ENCODE data around the gene MISP3. TPM values are rescaled to one million over a fixed set of nuclear protein-coding genes. Genes with fewer than 3 reads are reported as not detected.
A peak's percentile ranks its signal among the peaks of the same experiment; 100 is the strongest.

MISP3 gene
- total RNA-seq, 2 experiments from 2014 or later: 0.39 to 0.49 TPM

DNA sequence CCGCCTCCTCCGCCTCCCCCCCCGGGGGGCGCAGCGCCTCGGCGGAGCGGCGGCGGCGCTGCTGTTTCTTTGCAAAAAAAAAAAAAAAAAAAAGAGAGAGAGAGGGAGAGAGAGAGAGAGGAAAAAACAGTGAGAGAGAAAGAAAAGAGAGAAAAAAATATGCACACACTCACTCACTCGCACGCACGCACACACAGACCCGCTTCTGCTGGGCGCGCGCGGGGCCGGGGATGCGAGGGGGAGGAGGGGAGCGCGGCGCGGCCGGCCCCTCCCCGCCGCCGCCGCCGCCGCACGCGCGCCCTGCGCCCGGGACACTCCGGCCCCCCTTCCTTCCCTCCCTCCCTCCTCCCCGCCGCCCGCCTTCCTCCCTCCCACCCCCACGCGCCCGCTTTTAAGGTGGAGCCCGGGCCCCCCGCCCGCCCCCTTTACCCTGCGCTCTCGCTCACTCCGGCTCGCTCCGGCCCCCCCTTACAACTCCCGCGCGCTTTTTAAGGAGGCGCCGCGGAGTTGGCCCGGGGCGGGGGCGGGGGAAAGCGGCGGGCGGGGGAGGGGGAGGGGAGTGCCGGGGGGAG lies 18.0 kb downstream of the MISP3 start, which contains the start of gene SAMD1:
Gene SAMD1 (minus strand): TSS at position 243 of the 572 bp plus-strand sequence.
- peaks cover 4% of the 10 kb centered on the region for H3K9me3 Mint-ChIP-seq
- ChIA-PET CTCF (interaction anchor here (1.0 to 3.9 kb wide), 3 partner anchors 18 to 46 kb away, joined by 5 to 14 read pairs (median 8); partner anchors contain the start of genes ASF1B and MISP3), POLR2A (interaction anchor here (0.9 to 3.6 kb wide), 7 partner anchors 9 to 973 kb away, joined by 3 to 39 read pairs (median 3); partner anchors contain the start of genes ASF1B, NACC1 and PRKACA)
- ATAC-seq (ENCODE audit: poor library complexity): peak; percentile 62
- H3K27me3 Mint-ChIP-seq: no peaks in the 10 kb centered on the region
- Histone ChIP-seq H3K36me3 (ENCODE audit: insufficient read depth, low read length) (peaks cover 12% of the 10 kb centered on the region), H3K4me1 (ENCODE audit: insufficient read depth, low read length) (peaks cover 21% of the 10 kb centered on the region), H3K27ac (ENCODE audit: low read depth in 1 of 2, low read length in 2 of 2) (peak within 1 kb of the TSS; percentile 43 to 84), H3K27me3 (ENCODE audit: control insufficient read depth in 1 of 2, insufficient read depth in 2 of 2, low read length in 2 of 2) (no peaks in the 10 kb centered on the region), H3K9me3 (ENCODE audit: control insufficient read depth in 1 of 2, insufficient read depth in 1 of 2, low read length in 2 of 2) (peaks cover 5 to 7% of the 10 kb centered on the region in 2 experiments), H3K4me3 (ENCODE audit: low read length) (peak within 1 kb of the TSS; percentile 71)
- H3K4me3 Mint-ChIP-seq: peak within 1 kb of the TSS; percentile 100
- intact Hi-C loops (cut with DNase I, micrococcal nuclease): loop anchor here in 1 of 2 experiments (1.0 kb wide), 1 partner anchor 27 kb away; the partner anchor contains the start of gene PRKACA
- H3K27ac Mint-ChIP-seq: peak within 1 kb of the TSS; percentile 87
- TF ChIP-seq, protein P1, sequence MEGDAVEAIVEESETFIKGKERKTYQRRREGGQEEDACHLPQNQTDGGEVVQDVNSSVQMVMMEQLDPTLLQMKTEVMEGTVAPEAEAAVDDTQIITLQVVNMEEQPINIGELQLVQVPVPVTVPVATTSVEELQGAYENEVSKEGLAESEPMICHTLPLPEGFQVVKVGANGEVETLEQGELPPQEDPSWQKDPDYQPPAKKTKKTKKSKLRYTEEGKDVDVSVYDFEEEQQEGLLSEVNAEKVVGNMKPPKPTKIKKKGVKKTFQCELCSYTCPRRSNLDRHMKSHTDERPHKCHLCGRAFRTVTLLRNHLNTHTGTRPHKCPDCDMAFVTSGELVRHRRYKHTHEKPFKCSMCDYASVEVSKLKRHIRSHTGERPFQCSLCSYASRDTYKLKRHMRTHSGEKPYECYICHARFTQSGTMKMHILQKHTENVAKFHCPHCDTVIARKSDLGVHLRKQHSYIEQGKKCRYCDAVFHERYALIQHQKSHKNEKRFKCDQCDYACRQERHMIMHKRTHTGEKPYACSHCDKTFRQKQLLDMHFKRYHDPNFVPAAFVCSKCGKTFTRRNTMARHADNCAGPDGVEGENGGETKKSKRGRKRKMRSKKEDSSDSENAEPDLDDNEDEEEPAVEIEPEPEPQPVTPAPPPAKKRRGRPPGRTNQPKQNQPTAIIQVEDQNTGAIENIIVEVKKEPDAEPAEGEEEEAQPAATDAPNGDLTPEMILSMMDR (IDR thresholded peaks at IDR 0.05): no peak
- peaks cover 33% of the 10 kb centered on the region for H3K36me3 Mint-ChIP-seq (ENCODE audit: low read depth)
- H3K4me1 Mint-ChIP-seq (ENCODE audit: low read depth): peaks cover 27% of the 10 kb centered on the region
- DNase-seq: peak; percentile 75 to 95 (median 87)

DNA sequence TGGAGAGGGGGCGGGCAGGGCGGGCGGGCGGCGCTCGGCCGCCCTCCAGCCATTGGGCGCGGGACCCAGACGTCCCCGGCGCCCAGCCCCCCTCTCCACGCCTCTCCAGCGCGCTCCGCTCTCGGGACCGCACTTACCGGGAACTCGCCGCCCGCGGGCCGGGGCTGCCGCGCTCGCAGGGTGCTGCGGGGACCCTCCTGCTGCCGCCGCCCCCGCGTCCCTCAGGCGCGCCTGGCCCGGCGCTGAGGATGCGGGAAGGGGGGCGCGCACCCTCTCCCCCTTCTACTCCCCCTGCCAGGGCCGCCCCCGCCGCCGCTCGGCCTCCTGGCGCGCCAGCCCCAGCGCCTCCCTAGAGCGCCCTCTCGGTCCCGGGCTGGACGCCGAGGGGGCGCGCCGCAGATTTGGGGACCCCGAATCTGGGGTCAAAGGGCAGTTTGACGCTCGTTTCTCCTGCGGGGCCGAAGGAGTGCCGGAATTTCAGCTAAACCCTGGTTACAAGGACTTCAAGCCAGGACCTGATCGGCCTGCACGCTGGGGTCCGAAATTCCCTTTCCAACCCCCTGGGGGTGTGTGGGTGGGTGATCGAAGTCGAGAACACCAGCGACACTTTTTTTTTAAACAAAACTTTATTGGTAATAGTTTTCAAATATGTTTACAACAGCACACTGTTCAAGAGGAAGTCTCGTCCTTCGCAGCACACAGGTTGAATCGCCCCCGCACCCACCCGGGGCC lies 18.7 kb downstream of the MISP3 start:
- Histone ChIP-seq H3K27ac (ENCODE audit: low read depth in 1 of 2, low read length in 2 of 2) (peak overlapping the region; percentile 43 to 84), H3K36me3 (ENCODE audit: insufficient read depth, low read length) (peaks cover 12% of the 10 kb centered on the region), H3K4me3 (ENCODE audit: low read length) (peak overlapping the region; percentile 71), H3K4me1 (ENCODE audit: insufficient read depth, low read length) (peaks cover 21% of the 10 kb centered on the region), H3K27me3 (ENCODE audit: control insufficient read depth in 1 of 2, insufficient read depth in 2 of 2, low read length in 2 of 2) (no peaks in the 10 kb centered on the region), H3K9me3 (ENCODE audit: control insufficient read depth in 1 of 2, insufficient read depth in 1 of 2, low read length in 2 of 2) (peaks cover 5 to 7% of the 10 kb centered on the region in 2 experiments)
- CTCF ChIA-PET: interaction anchor here (0.6 to 2.2 kb wide), 3 partner anchors 19 to 304 kb away, joined by 3 to 8 read pairs (median 5); partner anchors contain the start of genes ASF1B and MISP3
- POLR2A ChIA-PET: interaction anchor here (0.8 to 3.6 kb wide), 9 partner anchors 9 to 1300 kb away, joined by 3 to 39 read pairs (median 6); partner anchors contain the start of genes ASF1B, IL27RA, JUNB and MISP3
- ATAC-seq (ENCODE audit: poor library complexity): peak; percentile 49
- H3K9me3 Mint-ChIP-seq: peaks cover 4% of the 10 kb centered on the region
- intact Hi-C loops (cut with DNase I, micrococcal nuclease): loop anchor here in 1 of 2 experiments (1.0 kb wide), 1 partner anchor 26 kb away; the partner anchor contains the start of gene PRKACA
- DNase-seq: peak; percentile 37 to 85 (median 58)
- TF ChIP-seq, protein P1 (IDR thresholded peaks at IDR 0.05): peak; percentile 27
- peak overlapping the region; percentile 87 for H3K27ac Mint-ChIP-seq
- H3K4me1 Mint-ChIP-seq (ENCODE audit: low read depth): peaks cover 27% of the 10 kb centered on the region
- H3K27me3 Mint-ChIP-seq: no peaks in the 10 kb centered on the region
- peaks cover 33% of the 10 kb centered on the region for H3K36me3 Mint-ChIP-seq (ENCODE audit: low read depth)
- H3K4me3 Mint-ChIP-seq: peak overlapping the region; percentile 100

DNA sequence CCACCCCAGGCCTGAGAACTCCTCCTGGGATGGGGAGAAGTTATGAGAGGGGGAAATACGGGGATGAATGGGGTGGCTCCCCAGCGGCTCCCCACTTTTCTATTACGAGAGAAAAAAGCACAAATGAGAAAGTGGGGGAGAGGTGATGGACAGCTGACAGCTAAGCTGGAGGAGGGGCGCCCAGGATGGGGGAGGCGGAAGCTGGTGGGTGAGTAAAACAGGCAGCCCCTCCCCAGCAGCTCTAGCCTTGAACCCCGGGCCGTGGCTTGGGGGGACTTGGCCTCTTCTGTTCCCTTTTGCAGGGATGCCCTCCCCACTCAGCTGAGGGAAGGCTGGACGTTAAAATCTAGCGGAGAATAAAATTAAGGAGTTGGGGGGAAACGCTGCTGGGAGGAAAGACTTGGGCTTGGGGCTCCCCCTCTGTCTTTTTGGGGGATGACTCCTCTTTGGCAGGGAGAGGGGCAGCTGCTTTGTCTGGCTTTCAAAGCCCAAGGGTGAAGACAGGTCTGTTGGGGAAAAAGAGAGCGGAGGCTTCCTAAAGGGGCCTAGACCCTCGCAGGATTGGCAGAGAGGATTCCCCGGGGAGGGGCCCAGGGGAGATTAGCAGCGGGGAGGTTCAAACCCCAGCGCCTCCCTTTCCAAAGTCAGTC lies 19.4 kb downstream of the MISP3 start:
- H3K9me3 Mint-ChIP-seq: peaks cover 4% of the 10 kb centered on the region
- peaks cover 27% of the 10 kb centered on the region for H3K4me1 Mint-ChIP-seq (ENCODE audit: low read depth)
- H3K4me3 Mint-ChIP-seq: peak overlapping the region; percentile 100
- peak overlapping the region; percentile 87 for H3K27ac Mint-ChIP-seq
- H3K36me3 Mint-ChIP-seq (ENCODE audit: low read depth): peaks cover 39% of the 10 kb centered on the region
- ChIA-PET POLR2A (interaction anchor here (0.8 to 3.6 kb wide), 9 partner anchors 10 to 1300 kb away, joined by 3 to 39 read pairs (median 6); partner anchors contain the start of genes ASF1B, IL27RA, JUNB and MISP3), CTCF (interaction anchor here (0.6 to 2.2 kb wide), 4 partner anchors 20 to 304 kb away, joined by 3 to 8 read pairs (median 4); partner anchors contain the start of genes ASF1B and MISP3)
- peak in 8 of 14 experiments; percentile 38 to 65 (median 54) for DNase-seq
- intact Hi-C loops (cut with DNase I, micrococcal nuclease): loop anchor here (1.0 to 2.0 kb wide), 3 partner anchors 23 to 43 kb away; partner anchors contain the start of gene PRKACA (in 1 of the 2)
- Histone ChIP-seq H3K27me3 (ENCODE audit: control insufficient read depth in 1 of 2, insufficient read depth in 2 of 2, low read length in 2 of 2) (no peaks in the 10 kb centered on the region), H3K9me3 (ENCODE audit: control insufficient read depth in 1 of 2, insufficient read depth in 1 of 2, low read length in 2 of 2) (peaks cover 5 to 7% of the 10 kb centered on the region in 2 experiments), H3K4me3 (ENCODE audit: low read length) (peak overlapping the region; percentile 71), H3K27ac (ENCODE audit: low read depth in 1 of 2, low read length in 2 of 2) (peak overlapping the region; percentile 43 to 84), H3K4me1 (ENCODE audit: insufficient read depth, low read length) (peaks cover 21% of the 10 kb centered on the region), H3K36me3 (ENCODE audit: insufficient read depth, low read length) (peaks cover 18% of the 10 kb centered on the region)
- no peaks in the 10 kb centered on the region for H3K27me3 Mint-ChIP-seq
- peak; percentile 11 for ATAC-seq (ENCODE audit: poor library complexity)
- TF ChIP-seq, protein P1 (IDR thresholded peaks at IDR 0.05): no peak

Measured in CD4-positive, alpha-beta T cell (primary cell).